GF-D8 (cell line): Measurements from ENCODE around the gene IFT122.

Experiments used
- DNase-seq: peaks from one replicate; lab custom pipeline; 2025; lab: John Stamatoyannopoulos, UW

The IFT122 gene

DNA sequence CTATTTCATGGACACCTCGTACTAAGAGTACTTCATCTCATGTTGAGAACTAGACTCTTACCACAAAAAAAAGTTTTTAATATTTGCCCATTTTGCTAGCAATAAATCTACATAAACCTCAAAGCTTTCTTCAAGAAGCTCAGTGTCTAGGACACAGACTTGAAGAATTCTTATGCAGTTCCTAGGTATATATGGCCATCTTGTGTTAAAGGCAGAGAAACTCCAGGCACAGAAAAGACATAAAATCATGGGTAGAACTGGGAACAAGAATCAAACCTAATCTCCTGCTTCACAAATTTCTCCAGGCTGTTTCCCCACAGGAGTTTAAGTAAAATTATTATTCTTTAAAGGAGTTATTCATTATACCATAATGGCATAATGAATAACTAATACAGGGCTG, 4.7 kb upstream of the IFT122 start:
- no peak for DNase-seq

DNA sequence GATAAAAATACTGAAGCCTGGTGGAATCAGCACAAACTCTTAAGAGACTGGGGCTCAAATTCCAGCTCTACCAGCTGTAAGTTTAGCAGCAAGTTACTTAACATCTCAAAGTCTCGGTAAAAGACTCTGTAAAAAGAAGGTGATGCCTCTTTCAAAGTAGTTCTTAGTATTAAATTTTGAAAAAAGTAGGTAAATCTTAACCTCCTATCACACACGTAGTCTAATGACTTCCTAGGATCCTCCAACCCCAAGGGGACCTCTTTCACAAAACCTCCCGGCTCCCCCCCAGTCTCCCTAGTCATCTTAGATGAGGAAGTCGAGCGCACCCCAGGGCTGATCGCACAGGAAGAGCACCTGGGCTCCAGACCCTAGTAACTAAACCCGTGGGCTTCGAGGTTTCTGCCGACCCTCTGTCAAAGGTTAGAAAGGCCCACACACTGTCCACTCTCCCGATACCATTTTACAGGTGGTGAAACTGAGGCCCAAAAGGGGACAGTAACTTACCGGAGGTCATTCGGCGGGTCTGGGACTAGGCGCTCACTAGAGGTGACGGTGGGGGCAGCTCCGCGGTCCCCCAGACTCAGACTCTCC, 703 bp upstream of the IFT122 start:
- peak; percentile 43 for DNase-seq

DNA sequence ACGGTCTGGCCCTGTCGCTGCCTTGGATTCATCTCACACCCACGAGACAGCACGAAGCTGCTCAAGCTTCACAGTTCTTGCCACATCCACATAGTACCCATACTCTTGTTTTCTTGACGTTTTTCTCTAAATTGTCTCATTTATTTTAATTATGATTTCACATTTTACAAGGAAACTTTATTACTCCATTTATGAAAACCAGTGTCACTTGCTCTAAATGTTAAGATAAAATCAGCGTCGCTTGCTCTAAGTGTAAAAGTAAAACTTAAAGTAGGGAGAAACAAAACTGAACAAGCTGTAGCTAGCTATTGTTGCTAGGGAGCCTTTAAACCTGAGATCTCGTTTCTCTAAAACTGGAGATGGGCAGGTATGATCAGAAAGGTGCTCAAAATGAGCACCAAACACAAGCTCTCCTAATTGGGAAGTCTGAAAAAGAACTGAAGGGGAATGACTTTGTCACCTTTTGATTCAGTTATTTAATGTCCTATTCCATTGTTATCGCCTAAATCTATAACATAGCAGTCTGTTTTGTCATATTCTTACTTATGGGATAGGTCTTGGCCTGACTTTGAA, 680 bp downstream of the IFT122 start:
- DNase-seq: peak; percentile 62

DNA sequence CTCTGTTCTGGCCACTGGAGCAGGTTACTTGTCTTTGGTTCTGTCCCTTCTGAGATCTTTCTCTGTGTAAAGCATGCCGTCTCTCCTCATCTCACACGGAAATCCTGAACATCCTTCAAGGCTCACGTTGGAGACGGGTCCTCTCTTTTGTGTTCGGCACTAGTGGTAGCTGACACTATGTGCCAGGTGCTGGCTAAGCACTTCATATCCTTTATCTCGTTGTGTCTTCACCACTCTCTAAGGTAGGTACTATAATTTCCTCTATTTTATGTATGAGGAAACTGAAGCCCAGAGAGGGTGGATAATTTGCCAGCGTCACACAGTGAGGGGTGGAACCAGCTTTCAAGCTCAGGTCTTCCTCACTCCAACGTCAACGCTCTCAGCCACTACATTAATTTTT, 1.2 kb downstream of the IFT122 start:
- no peak for DNase-seq

DNA sequence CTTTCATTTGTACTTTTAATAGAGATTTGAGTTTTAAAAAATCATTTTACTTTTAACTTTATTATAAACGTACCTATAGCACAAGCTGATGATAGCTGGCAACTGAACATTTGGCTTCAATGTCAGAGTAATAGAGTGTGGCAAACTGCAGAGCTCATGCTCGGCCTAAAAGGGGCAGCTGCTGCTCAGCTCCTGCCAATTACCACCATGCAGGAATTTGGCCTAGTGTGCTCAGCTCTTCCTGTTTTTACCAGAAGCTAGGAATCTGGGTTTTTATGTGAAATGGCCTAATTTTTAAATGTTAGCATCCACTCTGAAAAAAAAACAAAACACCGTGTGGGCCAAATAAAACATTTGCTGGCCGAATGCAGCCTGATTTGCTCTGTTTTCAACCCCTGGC, 1.8 kb downstream of the IFT122 start:
- DNase-seq: peak; percentile 33

DNA sequence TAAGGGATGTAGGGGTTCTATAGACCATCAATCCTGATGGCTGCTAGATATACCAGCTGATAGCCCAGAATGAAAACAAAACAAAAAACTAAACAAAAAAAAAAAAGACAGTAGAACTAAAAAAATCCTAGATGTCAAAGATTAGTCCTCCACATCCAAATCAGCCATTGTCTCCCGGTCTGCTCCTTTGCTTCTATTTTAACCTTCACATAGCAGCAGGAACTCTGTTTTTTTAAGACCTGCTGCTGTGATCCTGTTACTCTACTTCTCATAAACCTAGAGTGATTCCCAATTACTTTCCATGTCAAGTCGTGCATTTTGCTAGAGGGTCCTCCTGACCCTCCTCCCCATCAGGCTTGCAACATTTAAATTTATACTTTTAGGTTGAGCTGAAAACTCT, 2.5 kb downstream of the IFT122 start:
- no peak for DNase-seq

DNA sequence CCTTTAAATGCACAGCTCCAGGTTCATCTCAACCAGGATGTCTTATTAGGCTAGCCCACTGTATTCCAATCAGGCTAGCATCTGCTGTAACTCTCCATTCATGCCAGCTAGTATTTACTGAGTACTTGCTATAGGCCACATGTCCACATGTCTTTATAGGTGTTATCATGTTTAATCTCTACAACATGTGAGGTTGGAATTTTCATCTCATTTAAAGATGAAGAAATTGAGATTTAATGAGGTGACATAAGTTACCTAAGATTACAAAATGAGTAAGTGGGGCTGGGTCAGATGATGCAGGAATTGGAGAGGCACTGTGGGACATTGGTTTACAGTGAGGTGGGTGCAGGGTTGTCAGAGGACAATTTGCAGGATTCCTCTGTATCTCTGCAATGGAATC, 2.9 kb downstream of the IFT122 start:
- DNase-seq: no peak

DNA sequence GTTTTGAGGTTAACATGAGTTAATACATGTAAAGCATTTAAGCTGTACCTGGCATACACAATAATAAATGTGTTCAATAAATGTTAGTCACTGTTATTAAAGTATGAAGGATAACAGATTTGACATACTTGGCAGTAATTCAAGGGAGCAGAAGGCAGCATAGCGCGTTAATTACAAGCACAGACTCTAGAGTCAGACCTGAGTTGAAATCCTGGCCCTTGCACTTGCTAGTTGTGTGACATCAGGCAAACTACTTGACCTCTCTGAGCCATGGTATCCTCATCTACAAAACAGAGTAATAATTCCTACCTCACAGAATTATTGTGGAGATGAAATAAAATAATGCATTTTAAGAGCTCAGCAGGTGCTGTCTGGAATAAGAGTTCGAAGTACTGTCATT, 5.4 kb downstream of the IFT122 start:
- no peak for DNase-seq

DNA sequence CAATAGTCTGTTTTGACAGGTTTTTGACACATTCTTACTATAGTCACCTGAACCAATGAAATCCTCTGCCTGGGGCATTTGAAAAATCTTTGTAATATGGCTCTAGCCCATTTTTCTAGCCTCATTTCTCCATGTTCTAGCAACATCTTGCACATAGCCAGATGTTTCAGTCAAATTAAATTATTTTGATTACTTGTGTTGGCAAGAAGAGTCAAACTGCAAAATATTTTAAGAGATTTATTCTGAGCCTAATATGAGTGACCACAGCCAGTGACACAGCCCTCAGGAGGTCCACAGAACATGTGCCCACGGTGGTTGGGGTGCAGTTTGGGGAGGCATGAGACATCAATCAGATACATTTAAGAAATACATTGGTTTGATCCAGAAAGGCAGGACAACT, 6.9 kb downstream of the IFT122 start:
- no peak for DNase-seq

DNA sequence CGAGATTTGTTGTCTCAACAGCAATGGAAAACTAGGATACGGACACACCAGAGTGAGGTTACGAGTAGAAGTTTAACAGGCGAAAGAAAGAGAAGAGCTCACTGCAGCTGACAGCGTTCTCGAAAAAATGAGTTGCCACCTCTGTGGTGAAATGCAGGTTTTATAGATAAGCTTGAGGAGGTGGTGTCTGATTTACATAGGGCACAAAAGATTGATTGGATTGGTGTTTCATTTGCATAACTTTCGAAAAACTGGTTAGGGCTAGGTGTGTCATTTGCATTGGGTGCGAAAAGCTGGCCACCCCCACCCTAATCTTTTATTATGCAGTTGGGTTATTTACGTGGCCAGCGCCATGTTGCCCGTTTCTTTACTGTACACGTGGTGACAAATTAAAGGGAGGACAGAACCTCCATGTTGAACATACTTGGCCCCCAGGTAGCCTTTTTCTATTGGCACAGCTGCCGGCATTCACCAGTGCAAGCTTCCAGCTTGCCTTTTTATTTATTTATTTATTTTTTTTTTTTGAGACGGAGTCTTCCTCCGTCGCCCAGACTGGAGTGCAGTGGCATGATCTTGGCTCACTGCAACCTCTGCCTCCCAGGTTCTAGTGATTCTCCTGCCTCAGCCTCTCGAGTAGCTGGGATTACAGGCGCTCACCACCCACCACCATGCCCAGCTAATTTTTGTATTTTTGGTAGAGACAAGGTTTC, 8.3 kb downstream of the IFT122 start:
- no peak for DNase-seq

DNA sequence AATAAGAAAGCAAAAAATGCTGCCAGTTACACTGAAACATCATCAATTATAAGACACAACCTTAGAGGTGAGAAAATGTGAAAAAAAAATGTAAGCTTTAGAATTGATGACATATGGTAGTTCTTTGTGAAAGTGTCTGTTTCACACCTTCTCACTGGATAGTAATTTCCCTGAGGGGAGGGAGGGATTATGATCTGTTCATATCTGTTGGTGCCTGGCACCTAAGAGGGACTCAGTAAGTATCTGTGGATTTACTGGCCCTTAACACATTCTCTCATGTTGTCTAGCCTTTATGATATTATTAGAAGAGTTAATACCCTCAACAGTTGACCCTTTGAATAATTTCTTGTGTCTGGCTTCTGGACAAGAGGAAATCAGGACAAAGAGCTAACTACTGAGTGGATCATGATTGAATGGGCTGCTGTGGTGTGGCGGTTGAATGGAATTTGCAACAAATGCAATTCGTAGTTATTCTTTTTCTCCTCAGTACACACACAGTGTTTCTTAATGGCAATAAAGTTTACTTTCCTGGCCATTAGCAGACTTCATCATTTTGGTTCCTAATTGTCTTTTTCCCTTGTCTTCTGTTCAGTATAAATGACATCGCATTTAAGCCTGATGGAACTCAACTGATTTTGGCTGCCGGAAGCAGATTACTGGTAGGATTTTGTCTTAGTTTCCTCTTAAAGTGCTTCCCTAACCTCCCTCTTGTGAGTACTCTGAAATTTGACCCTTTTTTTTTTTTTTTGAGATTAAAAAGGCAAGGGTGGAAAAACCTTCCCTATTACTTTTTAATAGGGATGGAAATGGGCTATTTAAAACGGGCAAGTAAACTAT, 9.5 kb downstream of the IFT122 start:
- DNase-seq: no peak

DNA sequence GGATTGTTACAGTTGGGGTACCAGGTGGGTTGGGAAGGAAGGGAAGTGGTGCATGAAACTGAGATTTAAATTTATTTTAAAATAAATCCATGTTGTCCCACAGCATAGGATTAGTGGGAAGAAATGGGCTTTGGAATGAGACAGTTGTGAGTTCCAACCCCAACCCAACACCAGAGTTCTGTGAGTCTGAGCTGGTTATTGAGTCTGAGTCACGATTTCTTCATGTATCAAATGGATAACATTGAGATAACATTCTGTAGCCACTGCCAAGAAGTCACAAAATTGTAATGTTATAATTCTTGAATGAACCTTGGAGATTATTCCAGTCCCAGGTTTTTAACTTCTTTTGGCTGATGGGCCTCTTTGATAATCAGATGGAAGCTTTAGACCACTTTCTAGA, 13.7 kb downstream of the IFT122 start:
- no peak for DNase-seq

DNA sequence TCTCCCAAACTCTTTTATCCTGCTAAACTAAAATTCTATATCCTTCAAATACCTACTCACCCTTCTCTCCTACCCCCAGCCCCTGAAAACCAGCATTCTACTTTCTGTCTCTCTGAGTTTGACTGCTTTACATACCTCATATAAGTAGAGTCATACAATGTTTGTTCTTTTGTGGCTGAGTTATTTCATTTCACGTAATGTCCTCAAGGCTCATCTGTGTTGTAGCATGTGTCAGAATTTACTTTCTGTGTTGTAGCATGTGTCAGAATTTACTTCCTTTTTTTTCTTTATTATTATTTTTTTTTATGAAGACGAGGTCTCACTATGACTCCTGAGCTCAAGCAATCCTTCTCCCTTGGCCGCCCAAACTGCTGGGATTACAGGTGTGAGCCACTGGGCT, 20.1 kb downstream of the IFT122 start:
- no peak for DNase-seq

DNA sequence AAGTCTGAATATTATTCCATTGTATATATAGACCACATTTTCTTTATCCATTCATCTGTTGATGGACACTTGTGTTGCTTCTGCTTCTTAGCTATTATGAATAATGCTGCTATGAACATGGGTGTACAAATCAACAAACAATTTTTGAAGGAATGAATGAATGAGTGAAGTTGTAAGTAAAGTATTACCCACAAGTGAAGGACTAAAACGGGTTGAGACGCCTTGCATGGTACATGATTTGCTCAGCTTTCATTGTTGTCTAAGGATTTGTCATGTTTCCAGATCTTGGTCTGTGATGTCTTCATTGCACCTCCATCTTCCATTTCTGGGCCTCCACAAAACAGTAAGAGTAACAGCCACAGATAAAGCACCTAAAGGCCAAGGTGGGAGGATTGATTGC, 20.5 kb downstream of the IFT122 start:
- DNase-seq: no peak

DNA sequence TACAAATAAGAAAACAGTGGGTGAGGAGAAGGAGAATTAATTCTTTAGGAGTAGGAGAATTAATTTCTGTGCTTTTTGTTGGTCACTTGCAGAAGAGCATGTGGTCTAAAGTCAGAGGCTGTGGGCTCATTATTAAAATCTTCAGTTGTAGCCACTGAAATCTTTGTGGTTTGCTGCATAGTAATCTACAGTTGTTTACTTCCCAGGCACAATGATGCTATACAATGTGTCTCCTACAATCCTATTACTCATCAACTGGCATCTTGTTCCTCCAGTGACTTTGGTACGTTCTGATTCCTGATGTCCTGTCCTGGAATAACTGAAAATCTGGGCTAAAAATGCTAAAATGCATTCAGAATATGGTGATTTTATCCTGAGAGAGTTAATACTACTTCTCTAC, 21.0 kb downstream of the IFT122 start:
- no peak for DNase-seq

DNA sequence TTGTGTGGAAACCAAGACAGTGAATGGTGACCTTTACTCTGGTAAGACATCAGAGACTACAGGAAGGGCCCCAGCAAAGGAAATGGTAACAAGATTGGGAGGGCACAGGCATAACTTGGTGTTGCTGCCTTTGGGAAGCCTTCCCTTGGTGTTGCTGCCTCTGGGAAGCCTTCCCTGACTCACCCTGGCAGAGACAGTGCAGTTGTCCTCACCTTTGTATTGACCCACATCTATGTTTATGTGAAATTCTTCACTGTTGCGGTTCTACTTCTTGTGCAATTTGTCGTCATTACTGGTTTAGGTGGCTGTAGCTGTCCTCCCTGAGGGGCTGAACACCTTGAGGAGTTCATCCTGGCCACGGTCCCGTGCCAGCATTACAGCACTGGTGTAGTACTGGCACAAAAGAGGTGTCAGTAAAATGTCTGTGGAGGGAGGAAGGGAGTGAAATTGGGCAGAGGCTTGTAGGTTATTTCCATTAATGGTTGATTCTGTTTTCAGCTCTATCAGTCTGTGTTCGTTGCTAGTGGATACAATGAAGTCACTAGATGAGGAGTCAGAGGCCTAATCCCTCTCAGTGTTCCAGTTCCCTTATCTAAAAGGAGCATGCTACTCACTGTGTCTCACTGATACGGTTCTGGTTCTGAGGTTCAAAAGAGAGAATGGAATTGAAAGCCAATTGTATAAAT, 21.6 kb downstream of the IFT122 start:
- no peak for DNase-seq

DNA sequence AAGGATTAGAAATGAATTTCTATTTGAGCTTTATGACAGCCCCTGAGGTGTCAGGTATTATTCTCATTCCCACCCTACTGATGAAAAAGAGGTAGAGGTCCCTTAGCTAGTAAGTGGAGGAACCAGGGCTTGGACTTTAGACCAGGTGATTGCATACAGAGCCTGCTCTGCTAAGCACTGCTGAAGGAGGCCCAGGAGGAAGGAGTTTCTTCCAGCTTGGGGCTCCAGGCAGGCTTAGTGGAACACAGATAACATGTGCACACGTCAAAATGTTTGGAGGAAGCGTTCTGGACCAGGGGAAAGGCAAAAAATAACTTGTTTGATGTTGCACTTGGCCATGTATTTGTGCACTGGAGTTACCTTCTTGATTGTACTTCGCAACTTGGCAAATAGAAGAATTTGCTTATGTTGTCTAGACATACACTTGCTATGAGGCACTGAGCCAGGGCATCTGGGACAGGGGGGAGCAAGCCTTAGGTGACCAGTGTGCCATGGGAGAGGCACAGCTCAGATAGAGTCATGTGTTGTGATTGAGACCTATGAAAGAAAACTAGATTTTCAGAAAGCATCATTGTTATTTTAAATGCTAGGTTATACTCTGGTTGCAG, 22.4 kb downstream of the IFT122 start:
- DNase-seq: no peak

DNA sequence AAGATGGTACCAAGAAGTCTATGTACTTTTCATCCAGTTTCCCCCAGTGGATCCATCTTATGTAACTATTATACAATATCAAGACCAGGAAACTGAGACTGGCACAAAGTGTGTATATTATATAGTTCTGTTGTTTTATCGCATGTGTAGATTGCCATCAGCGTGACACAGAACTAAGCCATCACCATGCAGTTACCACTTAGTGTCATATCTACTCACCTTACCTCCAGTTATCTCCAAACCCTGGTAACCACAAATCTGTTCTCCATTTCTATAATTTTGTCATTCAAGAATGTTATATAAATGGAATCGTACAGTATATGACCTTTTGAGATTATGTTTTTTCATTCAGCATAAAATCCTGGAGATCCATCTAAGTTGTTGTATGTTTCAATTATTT, 23.1 kb downstream of the IFT122 start:
- DNase-seq: no peak

DNA sequence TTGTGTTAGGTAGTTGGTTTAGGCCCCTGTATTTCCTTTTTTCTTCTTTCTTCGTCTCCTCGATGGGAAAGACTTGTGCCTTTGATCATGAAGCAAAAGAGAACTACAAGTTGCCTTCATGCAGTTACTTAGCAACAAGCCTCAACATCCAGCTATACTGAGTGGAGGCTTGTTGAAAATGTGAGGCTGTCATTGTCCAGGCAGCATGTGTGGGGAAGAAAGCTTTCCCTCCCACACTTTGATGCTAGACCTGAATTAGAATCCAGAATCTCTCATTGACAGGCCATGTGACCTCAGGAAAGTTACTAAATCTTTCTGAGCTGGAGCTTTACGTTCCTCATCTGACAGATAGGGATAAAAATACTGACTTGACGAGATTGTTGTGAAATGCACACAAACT, 23.7 kb downstream of the IFT122 start:
- no peak for DNase-seq

DNA sequence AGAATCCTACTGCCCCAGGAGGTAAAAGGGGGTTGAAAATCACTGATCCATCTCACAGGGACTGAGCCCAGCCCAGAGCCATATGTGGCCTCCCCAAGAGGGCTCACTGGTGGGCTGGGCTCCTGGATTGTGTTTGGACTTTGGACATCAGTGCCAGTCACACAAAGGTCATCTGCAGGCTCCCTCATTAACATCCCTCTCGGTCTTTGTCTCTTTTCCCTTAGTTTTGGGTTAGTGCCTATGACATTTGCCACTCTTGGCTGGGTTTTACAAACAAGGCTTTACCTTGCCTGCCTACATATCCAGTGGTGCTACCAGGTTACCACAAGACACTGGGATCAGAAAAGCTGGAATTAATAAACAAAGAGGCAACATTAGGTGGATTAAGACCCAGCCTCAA, 27.9 kb downstream of the IFT122 start:
- no peak for DNase-seq

DNA sequence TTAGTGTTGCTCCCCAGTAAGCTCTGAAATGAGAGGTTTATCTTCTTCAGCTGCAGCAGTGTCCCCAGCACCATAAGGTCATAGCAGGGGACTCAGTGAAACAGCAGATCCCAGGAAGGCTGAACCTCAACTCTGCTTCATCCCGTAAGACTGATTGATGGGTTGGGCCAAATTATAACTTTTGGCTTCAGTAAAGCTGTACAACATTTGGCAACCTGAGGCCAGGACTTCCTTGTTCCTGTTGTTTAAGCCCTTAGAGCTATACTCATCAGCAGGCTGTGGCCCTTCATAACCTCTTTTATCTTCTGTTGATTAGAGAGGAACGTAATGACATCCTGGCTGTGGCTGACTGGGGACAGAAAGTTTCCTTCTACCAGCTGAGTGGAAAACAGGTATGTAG, 29.0 kb downstream of the IFT122 start:
- no peak for DNase-seq

DNA sequence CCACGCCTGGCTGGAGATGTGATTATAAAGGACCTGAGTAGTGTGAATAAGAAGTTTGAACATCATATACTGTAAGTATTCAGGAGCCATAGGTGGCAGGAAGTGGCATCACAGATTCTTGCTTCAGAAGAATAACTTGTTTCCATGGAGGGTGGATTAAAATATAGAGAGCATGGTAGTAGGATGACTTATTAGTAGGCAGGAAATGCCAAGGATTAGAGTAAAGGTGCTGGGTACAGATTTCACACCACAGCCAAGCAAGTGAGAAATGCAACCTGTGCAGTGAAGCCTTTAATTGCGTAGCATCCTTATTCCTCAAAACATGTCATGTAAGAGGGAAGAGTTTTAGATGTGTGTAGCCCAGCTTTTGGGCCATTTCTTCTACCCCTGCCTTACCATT, 30.8 kb downstream of the IFT122 start:
- no peak for DNase-seq
